HEK293 (cell line): ENCODE results near the gene CRY2.

Experiments
- CTCF ChIA-PET: fragments of 350-600 bp; formaldehyde crosslinking; extraction: SDS; loops from one replicate; lab custom pipeline; 2021; ENCODE audit warnings: antibody characterized with exemption; lab: Yijun Ruan, JAX
- POLR2A ChIA-PET: fragments of 300-600 bp; formaldehyde crosslinking; extraction: SDS; loops from one replicate; lab custom pipeline; 2020; ENCODE audit warnings: antibody characterized with exemption, inconsistent platforms; lab: Yijun Ruan, JAX
- H3K27ac ChIP-seq: fragments of 200-500 bp; sonication (Bioruptor generic); 2 replicates; pipeline ENCODE4 v1.5.1; 2014; ENCODE audit warnings: low read depth, low read length, control low read depth, inconsistent platforms; ENCODE audit errors: extremely low read depth
- H3K36me3 ChIP-seq, 2 experiments: fragments of 200-500 bp in 1 of 2; sonication (Bioruptor generic) in 1 of 2; 1 replicate in 1 of 2; 2 replicates in 1 of 2; pipeline ENCODE4 v1.5.1; 2014 to 2017; ENCODE audit warnings: inconsistent platforms in 2 of 2, low read length in 2 of 2; ENCODE audit not compliant: control insufficient read depth in 2 of 2, insufficient read depth in 1 of 2
- H3K4me1 ChIP-seq: fragments of 200-500 bp; sonication (Bioruptor generic); 2 replicates; pipeline ENCODE4 v1.5.1; 2014; ENCODE audit warnings: mild to moderate bottlenecking, low read length, inconsistent platforms; ENCODE audit not compliant: control insufficient read depth, insufficient read depth
- H3K4me3 ChIP-seq: 2 replicates; pipeline ENCODE4 v1.5.1; 2011; ENCODE audit warnings: low read depth, mild to moderate bottlenecking, control low read depth, low read length, moderate library complexity
- H3K9me3 ChIP-seq: fragments of 200-500 bp; sonication (Bioruptor generic); 2 replicates; pipeline ENCODE4 v1.5.1; 2014; ENCODE audit warnings: low read depth, low read length, inconsistent platforms; ENCODE audit not compliant: control insufficient read depth, insufficient read depth
- BCL6B ChIP-seq: fragments of 450-650 bp; formaldehyde crosslinking; IDR thresholded peaks from 2 replicates; pipeline ENCODE4 v1.5.1; 2017; ENCODE audit warnings: missing biosample characterization, missing genetic modification characterization
- PATZ1 ChIP-seq: fragments of 450-650 bp; formaldehyde crosslinking; IDR thresholded peaks from 2 replicates; pipeline ENCODE4 v1.5.1; 2016; ENCODE audit warnings: missing biosample characterization, missing genetic modification characterization
- PRDM10 ChIP-seq: fragments of 450-650 bp; formaldehyde crosslinking; IDR thresholded peaks from 2 replicates; pipeline ENCODE4 v1.5.1; 2016; ENCODE audit warnings: missing biosample characterization, missing genetic modification characterization
- WT1 ChIP-seq: fragments of 450-650 bp; formaldehyde crosslinking; IDR thresholded peaks from 2 replicates; pipeline ENCODE4 v1.5.1; 2016; ENCODE audit warnings: missing biosample characterization, missing genetic modification characterization
- YY1 ChIP-seq: fragments of 450-650 bp; formaldehyde crosslinking; IDR thresholded peaks from 2 replicates; pipeline ENCODE4 v1.5.1; 2018; ENCODE audit warnings: missing biosample characterization, missing genetic modification characterization
- ZBTB26 ChIP-seq: fragments of 450-650 bp; formaldehyde crosslinking; optimal IDR thresholded peaks from 2 replicates; pipeline ENCODE3; 2016; ENCODE audit warnings: missing biosample characterization, mild to moderate bottlenecking, missing genetic modification characterization
- ZNF146 ChIP-seq: fragments of 450-650 bp; formaldehyde crosslinking; IDR thresholded peaks from 2 replicates; pipeline ENCODE4 v1.5.1; 2016; ENCODE audit warnings: missing biosample characterization, missing genetic modification characterization
- ZNF16 ChIP-seq: fragments of 450-650 bp; formaldehyde crosslinking; IDR thresholded peaks from 2 replicates; pipeline ENCODE4 v1.5.1; 2016; ENCODE audit warnings: low read depth, missing biosample characterization, missing genetic modification characterization
- ZNF211 ChIP-seq: fragments of 450-650 bp; formaldehyde crosslinking; IDR thresholded peaks from 2 replicates; pipeline ENCODE4 v1.5.1; 2016; ENCODE audit warnings: low read depth, missing biosample characterization, missing genetic modification characterization
- ZNF366 ChIP-seq: fragments of 450-650 bp; formaldehyde crosslinking; conservative IDR thresholded peaks from 2 replicates; pipeline ENCODE4 v1.5.1; 2016; ENCODE audit warnings: missing biosample characterization, missing genetic modification characterization
- ZNF548 ChIP-seq: fragments of 450-650 bp; formaldehyde crosslinking; IDR thresholded peaks from 2 replicates; pipeline ENCODE4 v1.5.1; 2016; ENCODE audit warnings: missing biosample characterization, missing genetic modification characterization
- ZNF629 ChIP-seq: fragments of 450-650 bp; formaldehyde crosslinking; IDR thresholded peaks from 2 replicates; pipeline ENCODE4 v1.5.1; 2017; ENCODE audit warnings: missing biosample characterization, missing genetic modification characterization
- ZNF654 ChIP-seq: fragments of 450-650 bp; formaldehyde crosslinking; IDR thresholded peaks from 2 replicates; pipeline ENCODE4 v1.5.1; 2016; ENCODE audit warnings: low read depth, missing biosample characterization, missing genetic modification characterization
- ZSCAN4 ChIP-seq: fragments of 450-650 bp; formaldehyde crosslinking; IDR thresholded peaks from 2 replicates; pipeline ENCODE4 v1.5.1; 2017; ENCODE audit warnings: missing biosample characterization, missing genetic modification characterization

Gene CRY2

GRCh38 chr11:45812581-45813548 lies 34.4 kb upstream of the CRY2 start (continued):
- TF ChIP-seq PATZ1 (tag by site-specific recombination) (no peak), ZNF146 (no peak), ZNF654 (tag by site-specific recombination) (no peak), ZBTB26 (tag by site-specific recombination) (no peak), ZNF629 (tag by site-specific recombination) (no peak), ZNF16 (tag by site-specific recombination) (no peak)

GRCh38 chr11:45815747-45816146 lies 31.5 kb upstream of the CRY2 start:
- no peaks in the 10 kb centered on the region for H3K9me3 ChIP-seq
- no peak overlapping the region for H3K27ac ChIP-seq
- H3K4me3 ChIP-seq = no peak overlapping the region
- no peaks in the 10 kb centered on the region for H3K4me1 ChIP-seq
- no peak for TF ChIP-seq WT1 (tag by site-specific recombination)
- TF ChIP-seq ZSCAN4 = no peak
- TF ChIP-seq PATZ1 (tag by site-specific recombination) = no peak
- H3K36me3 ChIP-seq = peaks cover 0 to 15% of the 10 kb centered on the region in 2 experiments; a peak in 1 of 3 replicates
- CTCF ChIA-PET = interaction anchor here (0.6 to 1.4 kb wide), 2 partner anchors 11 to 44 kb away, joined by 3 to 5 read pairs; partner anchors contain the start of gene SLC35C1
- POLR2A ChIA-PET = interaction anchor here (2.0 kb wide), 1 partner anchor 11 kb away, joined by 8 read pairs; the partner anchor contains the start of gene SLC35C1

- ChIA-PET CTCF (interaction anchor here (1.0 to 1.4 kb wide), 2 partner anchors 26 to 45 kb away, joined by 4 to 5 read pairs; no protein-coding TSS in a partner anchor), POLR2A (interaction anchor here (2.0 kb wide), 1 partner anchor 12 kb away, joined by 8 read pairs; the partner anchor contains the start of gene SLC35C1)
- H3K4me3 ChIP-seq = no peak overlapping the region
- peaks cover 0 to 6% of the 10 kb centered on the region in 2 experiments; a peak in 1 of 3 replicates for H3K36me3 ChIP-seq
- no peaks in the 10 kb centered on the region for H3K4me1 ChIP-seq
- no peaks in the 10 kb centered on the region for H3K9me3 ChIP-seq
- no peak overlapping the region for H3K27ac ChIP-seq
- TF ChIP-seq YY1 (tag by site-specific recombination) (no peak), ZNF548 (tag by site-specific recombination) (no peak), WT1 (tag by site-specific recombination) (no peak), PRDM10 (tag by site-specific recombination) (no peak), ZNF366 (tag by site-specific recombination) (no peak), ZNF211 (no peak), BCL6B (tag by site-specific recombination) (no peak)
Measured at GRCh38 chr11:45816614-45817013, 30.7 kb upstream of the CRY2 start.
